HFF-Myc (cell line): ENCODE results near the gene PLD5.
"Not testable (repeated sequence)": the region's sequence is repeated elsewhere in the genome, so short reads cannot be mapped to it uniquely, and the experiment has no call there.

ENCODE experiments used
- DNase-seq: peaks from one replicate; pipeline ENCODE4 v3.0.0-alpha.2; 2011; ENCODE audit warnings: low read depth; ENCODE audit errors: extremely low read depth
- H3K4me3 ChIP-seq: replicated peaks from 2 replicates; pipeline ENCODE4 v1.5.1; 2011; ENCODE audit warnings: low read depth, mild to moderate bottlenecking, control low read depth, low read length
- TF ChIP-seq, protein P1 (sequence below): IDR thresholded peaks from 2 replicates; pipeline ENCODE4 v1.5.1; 2012; ENCODE audit warnings: mild to moderate bottlenecking, low read depth, low read length, control low read depth; ENCODE audit errors: missing control alignments

The PLD5 gene

DNA sequence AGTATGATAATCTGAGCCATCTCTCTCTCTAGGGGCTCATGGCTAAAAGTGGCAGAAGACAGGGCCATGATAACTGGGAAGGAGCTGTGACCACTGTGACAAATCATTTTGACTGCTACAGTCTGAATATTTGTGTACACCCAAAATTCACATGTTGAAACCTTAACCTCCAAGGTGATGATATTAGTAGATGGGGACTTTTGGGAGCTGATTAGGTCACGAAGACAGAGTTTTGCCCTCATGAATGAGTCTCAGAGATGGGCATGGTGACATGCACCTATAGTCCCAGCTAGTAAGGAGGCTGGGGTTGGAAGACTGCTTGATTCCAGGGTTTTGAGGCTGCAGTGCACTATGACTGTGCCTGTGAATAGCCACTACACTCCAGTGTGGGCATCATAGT, 174.9 kb downstream of the PLD5 start:
- H3K4me3 ChIP-seq, result no peak overlapping the region
- TF ChIP-seq, protein P1, sequence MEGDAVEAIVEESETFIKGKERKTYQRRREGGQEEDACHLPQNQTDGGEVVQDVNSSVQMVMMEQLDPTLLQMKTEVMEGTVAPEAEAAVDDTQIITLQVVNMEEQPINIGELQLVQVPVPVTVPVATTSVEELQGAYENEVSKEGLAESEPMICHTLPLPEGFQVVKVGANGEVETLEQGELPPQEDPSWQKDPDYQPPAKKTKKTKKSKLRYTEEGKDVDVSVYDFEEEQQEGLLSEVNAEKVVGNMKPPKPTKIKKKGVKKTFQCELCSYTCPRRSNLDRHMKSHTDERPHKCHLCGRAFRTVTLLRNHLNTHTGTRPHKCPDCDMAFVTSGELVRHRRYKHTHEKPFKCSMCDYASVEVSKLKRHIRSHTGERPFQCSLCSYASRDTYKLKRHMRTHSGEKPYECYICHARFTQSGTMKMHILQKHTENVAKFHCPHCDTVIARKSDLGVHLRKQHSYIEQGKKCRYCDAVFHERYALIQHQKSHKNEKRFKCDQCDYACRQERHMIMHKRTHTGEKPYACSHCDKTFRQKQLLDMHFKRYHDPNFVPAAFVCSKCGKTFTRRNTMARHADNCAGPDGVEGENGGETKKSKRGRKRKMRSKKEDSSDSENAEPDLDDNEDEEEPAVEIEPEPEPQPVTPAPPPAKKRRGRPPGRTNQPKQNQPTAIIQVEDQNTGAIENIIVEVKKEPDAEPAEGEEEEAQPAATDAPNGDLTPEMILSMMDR, result no peak
- DNase-seq, result no peak

DNA sequence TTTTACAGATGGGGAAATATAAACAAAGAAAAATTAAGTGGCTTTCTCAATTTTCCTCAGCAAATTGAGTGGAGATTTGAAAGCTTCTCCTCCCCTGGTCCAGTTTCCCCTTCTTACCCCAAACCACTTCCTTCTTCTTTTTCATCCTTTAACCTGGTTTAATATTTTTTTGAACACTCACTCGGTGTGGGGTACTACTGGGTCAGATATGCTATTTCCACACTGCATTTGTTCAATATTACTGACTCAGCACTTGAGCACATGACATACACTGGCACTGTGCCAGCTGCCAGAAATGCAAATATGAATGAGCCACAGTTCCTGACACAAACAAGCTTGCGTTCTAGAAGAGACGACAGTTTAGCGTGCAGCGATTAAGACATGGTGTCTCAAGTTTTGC, 193.6 kb downstream of the PLD5 start:
- not testable (repeated sequence) for H3K4me3 ChIP-seq, DNase-seq

DNA sequence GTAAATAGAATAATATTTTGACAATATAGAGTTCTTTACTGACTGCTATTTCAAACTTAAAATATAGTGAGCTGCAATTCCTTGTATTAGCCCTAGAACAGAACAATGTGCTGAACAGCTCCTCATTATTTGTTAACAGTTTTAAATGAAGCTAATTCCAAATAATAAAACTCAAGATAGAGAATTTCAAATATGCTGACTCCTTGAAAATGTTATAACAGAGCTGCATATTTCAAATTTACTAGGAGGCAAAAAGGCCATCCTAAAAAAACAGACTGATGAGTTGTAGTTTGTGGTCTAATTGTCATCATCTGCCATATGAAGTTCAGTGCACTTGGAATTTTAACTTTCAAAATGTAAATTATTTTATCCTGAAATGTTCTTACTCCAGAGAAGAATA, 197.1 kb downstream of the PLD5 start:
- not testable (repeated sequence) for H3K4me3 ChIP-seq, DNase-seq

DNA sequence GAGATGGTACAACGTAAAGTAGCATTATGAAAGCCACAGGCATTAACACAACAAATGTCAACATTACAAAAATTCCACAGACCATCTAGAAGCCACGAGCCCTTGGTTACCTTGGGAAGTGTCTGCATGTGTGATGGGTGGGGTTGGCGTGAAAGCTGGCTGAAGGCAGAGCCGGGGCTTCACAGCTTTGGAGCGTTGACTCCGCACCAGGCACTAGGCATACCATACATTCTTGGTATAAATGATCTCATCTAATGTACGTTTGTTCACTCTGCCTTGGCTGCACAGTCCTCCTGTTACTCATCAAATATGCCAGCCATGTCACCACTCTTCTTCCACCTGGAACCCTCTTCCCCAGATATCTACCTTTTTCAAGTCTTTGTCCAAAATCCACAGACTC, 202.5 kb downstream of the PLD5 start:
- not testable (repeated sequence) for DNase-seq, H3K4me3 ChIP-seq

DNA sequence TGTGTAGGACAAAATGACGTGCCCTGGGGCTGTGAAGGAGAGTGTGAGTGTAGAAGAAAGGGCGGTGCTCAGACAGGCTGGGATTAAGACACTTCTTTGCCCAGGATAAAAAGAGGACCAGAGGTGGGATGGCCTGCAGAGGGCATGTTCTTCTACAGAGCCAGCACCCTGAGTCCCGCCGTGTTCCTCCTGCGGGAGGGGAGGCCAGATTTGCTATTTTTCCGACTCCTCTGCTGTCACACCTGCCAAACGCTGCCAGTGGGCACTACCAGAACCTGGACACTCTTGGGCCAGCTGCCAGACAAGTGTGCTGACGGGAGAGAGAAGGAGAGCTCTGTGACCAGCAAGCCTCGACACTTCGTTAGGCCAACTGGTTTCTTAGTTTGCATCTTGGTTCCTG, 206.4 kb downstream of the PLD5 start:
- no peak for DNase-seq
- TF ChIP-seq, protein P1, result no peak
- no peak overlapping the region for H3K4me3 ChIP-seq

DNA sequence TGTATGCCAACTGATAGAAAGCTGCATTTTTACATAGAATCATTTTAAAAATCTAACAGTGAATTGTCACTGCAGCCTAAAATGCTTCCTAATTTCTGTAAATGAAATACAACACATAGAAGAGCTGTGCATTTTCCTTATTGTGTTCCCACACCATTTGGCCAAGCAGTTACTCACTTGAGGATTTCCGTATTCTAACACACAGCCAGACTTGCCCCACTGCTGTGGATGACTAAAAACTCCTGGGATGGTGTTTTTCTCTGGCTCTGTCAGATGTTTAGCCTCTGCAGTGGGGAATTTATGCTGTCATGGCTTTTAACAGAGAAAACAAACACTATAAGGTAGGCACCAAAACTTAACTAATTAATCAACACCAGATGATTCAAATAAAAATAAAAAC, 209.6 kb downstream of the PLD5 start:
- not testable (repeated sequence) for H3K4me3 ChIP-seq, DNase-seq

DNA sequence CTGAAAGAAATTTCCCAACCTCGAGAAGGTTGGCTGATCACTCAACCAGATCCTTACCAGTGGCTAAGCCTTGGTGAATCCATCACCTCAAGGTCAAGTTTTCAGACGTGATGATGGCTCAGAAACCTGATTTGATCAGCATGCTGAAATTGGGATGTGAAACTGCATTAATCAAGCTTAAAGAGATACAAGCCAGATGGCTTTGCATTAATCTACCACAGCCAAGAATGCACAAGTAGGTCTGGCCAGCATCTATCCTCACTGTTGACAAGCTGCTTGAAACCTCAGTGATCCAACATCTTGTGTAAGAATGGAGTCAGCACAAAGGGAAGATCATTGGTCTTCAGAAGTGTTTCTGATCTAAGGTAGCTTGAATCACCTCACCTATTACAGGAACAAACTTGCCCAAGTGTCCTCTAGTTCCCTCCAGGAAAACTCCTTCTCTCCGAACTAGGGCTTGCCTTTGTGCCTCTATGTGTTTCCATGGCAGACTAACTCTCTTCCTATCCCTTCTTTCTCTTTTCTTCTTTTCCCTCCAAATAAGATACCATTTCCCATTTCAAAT, 210.3 kb downstream of the PLD5 start:
- not testable (repeated sequence) for H3K4me3 ChIP-seq, DNase-seq

DNA sequence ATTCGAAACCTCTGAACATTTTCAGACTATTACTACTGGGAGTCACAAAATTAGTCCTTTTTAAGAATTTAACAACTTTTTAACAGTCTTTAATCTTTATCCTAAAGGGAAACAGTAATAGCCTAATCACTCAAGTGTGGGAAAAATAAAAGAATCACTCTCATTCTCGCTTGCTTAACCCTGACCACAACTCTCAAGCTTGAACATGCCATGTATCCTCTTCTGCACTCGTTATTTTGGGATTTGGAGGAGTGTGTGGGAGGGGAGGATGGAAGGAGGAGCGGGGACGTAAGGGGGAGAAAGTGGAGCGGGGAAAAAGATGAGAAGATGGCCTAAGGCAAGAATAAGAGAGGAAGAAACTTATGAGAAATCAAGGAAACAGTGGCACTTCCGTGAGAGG, 215.8 kb downstream of the PLD5 start:
- DNase-seq, H3K4me3 ChIP-seq: not testable (repeated sequence)

DNA sequence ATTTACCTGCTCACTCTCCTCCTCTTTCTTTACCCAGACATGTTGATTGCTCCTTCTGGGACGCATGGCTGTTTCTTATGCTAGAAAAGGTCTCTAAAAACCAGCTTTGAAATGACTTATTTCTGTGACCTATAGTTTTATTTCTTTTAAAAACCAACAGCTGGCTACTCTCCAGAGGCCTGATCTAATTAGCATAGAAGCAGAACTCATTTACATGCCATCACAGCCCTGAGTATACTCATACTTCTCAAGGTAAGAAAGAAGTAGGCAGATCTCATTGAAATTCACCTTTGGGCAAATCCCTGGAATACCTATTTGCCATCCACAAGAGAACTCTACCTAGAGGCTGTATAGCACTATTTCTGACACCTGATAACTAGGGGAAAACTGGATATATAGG, 230.7 kb downstream of the PLD5 start:
- not testable (repeated sequence) for H3K4me3 ChIP-seq, DNase-seq

DNA sequence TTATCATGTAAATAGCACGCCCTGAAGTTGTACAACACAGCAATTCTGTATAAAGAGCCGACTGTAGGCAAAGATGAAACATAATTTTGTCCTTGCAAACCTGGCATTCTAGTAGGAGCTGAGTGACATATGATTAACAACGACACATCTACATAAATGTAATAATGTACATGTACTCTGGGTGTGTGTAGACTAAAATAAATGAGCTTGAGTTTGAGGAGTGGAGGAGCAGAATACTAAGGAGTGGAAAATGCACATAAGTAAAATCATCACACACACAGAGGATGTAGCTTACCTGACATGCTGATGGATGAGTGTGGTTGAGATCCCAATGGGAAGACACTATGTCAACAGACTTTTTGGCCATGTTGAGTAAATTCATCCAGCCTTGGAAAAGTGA, 236.4 kb downstream of the PLD5 start:
- H3K4me3 ChIP-seq, DNase-seq: not testable (repeated sequence)

DNA sequence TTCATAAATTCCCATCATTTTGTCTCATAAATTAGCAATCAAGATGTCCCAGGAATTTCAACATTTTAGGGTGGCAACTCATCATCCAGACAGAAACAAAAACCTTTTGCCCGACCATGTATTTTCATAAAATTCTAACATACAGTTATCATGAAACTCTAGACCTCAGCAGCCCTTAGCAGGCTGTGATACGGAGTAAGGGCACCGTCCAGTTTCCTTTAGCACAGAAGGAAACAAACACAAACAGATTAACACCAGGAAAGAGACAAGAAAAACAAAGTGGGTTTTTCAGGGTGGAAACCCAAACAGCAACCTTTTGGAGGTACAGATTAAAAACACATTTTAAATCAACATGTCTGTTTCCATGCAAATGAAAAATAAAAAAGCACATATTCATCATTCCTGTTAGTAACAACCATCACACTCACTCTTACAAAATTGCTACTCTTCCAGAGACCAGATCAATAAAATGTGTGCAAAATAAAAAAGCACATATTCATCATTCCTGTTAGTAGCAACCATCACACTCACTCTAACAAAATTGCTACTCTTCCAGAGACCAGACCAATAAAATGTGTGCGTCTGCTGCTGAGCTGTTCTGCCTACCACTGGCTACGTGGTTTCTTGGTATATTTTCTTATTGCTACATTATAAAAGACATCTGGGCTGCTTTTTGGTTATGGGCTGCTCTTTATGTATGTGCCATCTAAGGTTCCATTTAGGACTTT, 241.6 kb downstream of the PLD5 start:
- not testable (repeated sequence) for H3K4me3 ChIP-seq

DNA sequence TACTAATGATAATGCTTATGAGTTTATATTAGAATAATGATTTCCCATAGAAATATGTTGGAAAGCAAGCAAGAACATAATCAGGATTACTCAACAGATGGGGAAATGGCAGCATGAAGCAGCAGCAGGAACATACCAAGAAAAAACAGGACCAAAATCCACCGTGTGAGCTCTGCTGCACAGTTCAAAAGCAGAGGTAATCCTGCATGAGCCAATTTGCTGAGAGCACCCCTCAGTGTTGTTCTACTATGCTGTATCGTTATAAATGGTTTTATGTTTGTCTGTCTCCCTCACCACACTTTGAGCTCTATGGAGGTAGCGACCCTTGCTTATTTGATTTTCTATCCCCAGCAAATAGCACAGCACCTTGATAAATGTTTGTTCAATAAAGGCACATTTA, 246.1 kb downstream of the PLD5 start:
- not testable (repeated sequence) for H3K4me3 ChIP-seq, DNase-seq

More for the DNA sequence above, 241.6 kb downstream of the PLD5 start:
- not testable (repeated sequence) for DNase-seq

DNA sequence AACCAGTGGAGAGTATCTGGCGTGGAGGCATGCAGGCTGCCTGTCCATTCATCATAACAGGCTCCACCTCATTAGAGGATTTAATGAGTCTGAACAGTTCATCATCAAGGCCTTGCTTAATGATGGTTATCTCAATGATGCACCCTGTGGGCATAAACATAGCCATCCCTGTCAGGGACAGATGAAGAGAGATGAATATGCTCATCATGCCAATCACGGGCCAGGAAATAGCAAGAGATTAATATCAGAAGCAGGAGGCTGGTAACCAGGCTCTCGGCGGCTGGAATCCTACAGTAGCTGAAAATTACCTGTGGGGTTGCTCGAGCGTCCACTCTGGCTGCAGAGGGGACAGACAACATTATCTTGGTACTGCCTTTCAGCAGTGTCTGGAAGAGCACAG, 247.7 kb downstream of the PLD5 start:
- not testable (repeated sequence) for DNase-seq, H3K4me3 ChIP-seq

DNA sequence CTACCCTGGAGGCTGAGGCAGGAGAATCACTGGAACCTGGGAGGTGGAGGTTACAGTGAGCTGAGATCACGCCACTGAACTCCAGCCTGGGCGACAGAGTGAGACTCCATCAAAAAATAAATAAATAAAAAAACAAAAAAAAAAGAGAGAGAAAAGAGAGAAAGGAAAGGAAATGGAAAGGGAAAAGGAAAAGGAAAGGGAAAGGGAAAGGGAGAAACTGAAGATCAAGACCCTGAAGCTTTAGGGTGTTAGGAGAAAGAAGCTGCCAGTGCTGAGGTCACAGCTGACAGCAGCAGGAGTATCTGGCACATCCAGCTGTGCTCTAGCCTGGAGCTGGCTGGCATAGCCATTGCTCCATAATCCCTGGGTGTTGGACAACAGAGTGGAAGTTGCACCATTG, 257.5 kb downstream of the PLD5 start:
- not testable (repeated sequence) for H3K4me3 ChIP-seq, DNase-seq

DNA sequence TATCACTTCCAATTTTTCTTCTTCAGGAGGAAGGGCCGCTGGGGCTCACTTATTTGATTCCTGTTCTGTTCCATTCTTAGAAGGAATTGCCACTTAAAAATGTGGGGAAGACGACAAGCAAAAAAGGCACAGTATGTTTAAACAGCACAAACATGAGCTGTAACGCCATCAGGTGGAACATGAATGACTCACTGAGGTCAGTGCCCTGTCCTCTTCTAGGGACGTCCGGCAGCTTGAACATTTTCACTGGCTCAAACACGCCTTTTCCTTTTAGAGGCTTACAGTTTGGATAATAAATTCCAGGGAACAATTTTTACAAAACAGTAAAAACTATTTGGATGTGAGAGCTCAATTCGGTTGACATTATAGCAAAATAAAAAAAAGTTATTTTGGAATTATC, 260.1 kb downstream of the PLD5 start:
- DNase-seq, H3K4me3 ChIP-seq: not testable (repeated sequence)
